Choroid plexus epithelial cell (primary cell): ENCODE results near the gene KLK2.

Experiments
- DNase-seq: peaks from one replicate; pipeline ENCODE4 v3.0.0-alpha.2; 2010; ENCODE audit warnings: low read depth
- H3K4me3 ChIP-seq: 2 replicates; pipeline ENCODE4 v1.5.1; 2011; ENCODE audit warnings: low read depth, mild to moderate bottlenecking, control low read depth, low read length, moderate library complexity
- TF ChIP-seq, protein P1 (sequence below): conservative IDR thresholded peaks from 2 replicates; pipeline ENCODE4 v1.5.1; 2011; ENCODE audit warnings: low read depth, mild to moderate bottlenecking, control low read depth, inconsistent platforms, low read length, moderate library complexity

KLK2 gene

DNA sequence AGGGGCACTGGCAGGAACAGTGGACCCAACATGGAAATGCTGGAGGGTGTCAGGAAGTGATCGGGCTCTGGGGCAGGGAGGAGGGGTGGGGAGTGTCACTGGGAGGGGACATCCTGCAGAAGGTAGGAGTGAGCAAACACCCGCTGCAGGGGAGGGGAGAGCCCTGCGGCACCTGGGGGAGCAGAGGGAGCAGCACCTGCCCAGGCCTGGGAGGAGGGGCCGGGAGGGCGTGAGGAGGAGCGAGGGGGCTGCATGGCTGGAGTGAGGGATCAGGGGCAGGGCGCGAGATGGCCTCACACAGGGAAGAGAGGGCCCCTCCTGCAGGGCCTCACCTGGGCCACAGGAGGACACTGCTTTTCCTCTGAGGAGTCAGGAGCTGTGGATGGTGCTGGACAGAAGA, 4.1 kb downstream of the KLK2 start:
- TF ChIP-seq, protein P1, sequence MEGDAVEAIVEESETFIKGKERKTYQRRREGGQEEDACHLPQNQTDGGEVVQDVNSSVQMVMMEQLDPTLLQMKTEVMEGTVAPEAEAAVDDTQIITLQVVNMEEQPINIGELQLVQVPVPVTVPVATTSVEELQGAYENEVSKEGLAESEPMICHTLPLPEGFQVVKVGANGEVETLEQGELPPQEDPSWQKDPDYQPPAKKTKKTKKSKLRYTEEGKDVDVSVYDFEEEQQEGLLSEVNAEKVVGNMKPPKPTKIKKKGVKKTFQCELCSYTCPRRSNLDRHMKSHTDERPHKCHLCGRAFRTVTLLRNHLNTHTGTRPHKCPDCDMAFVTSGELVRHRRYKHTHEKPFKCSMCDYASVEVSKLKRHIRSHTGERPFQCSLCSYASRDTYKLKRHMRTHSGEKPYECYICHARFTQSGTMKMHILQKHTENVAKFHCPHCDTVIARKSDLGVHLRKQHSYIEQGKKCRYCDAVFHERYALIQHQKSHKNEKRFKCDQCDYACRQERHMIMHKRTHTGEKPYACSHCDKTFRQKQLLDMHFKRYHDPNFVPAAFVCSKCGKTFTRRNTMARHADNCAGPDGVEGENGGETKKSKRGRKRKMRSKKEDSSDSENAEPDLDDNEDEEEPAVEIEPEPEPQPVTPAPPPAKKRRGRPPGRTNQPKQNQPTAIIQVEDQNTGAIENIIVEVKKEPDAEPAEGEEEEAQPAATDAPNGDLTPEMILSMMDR = no peak
- DNase-seq = no peak
- no peak overlapping the region for H3K4me3 ChIP-seq

DNA sequence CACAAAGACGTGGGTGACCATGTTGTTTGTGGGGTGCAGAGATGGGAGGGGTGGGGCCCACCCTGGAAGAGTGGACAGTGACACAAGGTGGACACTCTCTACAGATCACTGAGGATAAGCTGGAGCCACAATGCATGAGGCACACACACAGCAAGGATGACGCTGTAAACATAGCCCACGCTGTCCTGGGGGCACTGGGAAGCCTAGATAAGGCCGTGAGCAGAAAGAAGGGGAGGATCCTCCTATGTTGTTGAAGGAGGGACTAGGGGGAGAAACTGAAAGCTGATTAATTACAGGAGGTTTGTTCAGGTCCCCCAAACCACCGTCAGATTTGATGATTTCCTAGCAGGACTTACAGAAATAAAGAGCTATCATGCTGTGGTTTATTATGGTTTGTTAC, 5.6 kb downstream of the KLK2 start:
- no peak overlapping the region for H3K4me3 ChIP-seq
- TF ChIP-seq, protein P1 = no peak
- DNase-seq = no peak

DNA sequence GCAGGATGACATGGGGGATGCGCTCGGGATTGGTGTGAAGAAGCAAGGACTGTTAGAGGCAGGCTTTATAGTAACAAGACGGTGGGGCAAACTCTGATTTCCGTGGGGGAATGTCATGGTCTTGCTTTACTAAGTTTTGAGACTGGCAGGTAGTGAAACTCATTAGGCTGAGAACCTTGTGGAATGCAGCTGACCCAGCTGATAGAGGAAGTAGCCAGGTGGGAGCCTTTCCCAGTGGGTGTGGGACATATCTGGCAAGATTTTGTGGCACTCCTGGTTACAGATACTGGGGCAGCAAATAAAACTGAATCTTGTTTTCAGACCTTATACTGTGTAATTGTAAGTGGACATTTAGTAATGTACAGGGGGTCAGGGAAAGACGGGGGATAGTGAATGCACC, 7.0 kb downstream of the KLK2 start:
- TF ChIP-seq, protein P1 = no peak
- DNase-seq = no peak
- no peak overlapping the region for H3K4me3 ChIP-seq

DNA sequence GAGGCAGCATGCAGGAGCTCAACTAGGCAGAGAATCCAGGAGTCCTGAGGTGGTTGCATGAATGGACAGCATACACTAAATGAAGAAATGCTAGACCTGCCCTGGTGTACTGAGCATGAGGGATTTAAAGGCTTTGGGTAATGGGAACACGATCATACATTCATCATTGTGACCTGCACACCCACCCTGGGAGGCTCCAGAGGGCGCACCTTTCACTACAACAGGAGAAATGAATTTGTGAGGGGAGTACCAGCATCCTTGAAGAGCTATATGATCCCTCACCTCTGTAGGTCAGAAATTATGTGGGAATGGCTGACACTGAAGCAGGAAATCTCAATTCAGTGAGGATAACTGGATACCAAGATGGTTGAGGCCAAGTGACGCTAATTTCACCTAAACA, 8.9 kb downstream of the KLK2 start:
- TF ChIP-seq, protein P1 = no peak
- H3K4me3 ChIP-seq = no peak overlapping the region
- no peak for DNase-seq

DNA sequence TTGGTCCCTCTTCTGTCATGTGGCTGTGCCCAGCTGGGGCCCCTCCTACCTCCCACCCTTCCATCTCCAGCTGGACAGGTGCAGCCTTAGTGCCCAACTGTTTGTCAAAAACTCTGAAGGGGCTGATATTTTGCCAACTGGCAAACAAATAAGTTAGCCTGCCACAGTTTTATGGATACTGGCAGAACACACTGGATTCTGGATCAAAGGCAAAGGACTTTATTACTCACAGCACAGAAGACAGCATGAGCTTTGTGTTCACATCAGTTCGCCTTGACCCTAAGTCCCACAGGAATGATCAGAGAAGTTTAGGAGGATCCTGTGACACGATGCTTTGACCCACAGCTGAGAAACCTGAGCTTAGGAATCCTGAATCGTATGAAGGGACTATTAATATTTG, 16.4 kb downstream of the KLK2 start:
- no peak for DNase-seq
- H3K4me3 ChIP-seq = no peak overlapping the region
- TF ChIP-seq, protein P1 = no peak

DNA sequence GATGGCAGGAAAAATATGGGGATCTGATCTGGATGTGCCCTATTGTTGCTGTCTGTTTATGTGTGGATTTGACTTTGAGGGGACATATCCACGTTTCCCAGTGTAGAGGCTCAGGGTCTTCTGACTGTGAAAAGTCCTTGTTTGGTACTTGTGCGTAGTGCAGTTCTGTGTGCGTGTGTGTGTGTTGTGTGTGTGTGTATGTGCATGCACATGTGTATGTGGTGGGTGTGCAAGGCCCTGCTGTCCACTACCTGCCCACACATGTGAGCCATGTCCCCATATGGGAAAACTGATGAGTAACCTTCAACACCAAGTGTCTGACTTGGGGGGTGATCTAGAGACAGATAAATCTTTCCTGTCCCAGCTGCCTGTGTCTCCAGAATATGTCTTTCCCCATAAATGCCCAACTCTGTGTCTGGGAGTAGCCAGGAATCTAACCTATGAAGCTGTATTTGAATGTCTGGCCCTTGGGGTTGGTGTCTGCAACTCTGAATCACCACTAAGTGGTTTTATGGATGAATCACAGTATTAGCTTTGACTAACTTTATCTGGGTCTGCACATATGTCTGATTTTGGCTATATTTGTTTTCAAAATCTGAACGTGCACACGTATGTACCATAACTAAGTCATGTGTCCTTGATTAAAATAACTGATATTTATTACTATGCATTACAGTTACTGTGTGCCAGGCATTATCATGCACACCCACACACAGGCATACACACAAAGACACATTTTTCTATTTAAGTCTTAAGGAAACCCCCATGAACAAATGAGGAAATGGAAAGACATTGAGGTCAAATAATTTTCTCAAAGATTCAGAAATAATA, 17.4 kb downstream of the KLK2 start:
- H3K4me3 ChIP-seq = no peak overlapping the region
- TF ChIP-seq, protein P1 = no peak
- no peak for DNase-seq

DNA sequence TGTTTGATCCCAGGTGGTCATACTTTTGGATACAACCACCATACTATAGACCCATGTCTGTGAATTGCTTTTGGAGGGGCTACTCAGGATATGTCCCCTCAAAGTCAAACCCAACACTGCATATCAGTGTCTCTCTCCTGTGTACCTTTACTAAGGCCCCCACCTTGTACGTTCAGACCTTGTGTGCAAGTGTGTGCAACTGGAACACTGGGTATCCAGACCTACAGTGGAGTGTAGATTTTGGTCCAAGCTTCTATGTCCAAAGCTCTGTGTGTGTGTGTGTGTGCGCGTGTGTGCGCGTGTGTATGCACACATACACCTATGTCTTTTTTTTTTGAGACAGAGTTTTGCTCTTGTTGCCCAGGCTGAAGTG, 18.0 kb downstream of the KLK2 start:
- TF ChIP-seq, protein P1 = no peak
- no peak overlapping the region for H3K4me3 ChIP-seq
- DNase-seq = no peak
